ENCODE measurements around the gene MDGA2. TPM values are rescaled to one million over a fixed set of nuclear protein-coding genes. Genes with fewer than 3 reads are reported as not detected.

Gene MDGA2
- total and polyA plus RNA-seq, 2 of the 4 experiments (the other 2 are of a cell fraction), result 0.02 TPM; not detected in 1

DNA sequence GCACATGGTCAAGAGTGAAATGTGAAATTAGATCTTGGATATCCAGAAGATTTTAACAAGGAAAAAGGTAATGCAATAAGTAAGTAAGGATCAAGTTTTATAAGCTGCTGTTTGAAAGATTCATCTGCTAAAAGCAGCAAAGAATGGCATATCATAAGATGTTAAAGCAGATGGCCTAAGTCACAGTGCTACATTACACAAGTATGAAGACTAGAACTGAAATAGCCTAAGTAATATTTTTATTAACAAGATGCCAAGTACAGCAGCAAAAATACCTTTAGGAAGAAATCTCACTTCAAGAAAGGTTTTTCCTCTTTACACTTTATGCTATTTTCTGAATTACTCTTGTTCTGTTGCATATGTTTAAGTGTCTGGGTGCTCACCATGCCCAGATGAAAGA is 414.1 kb downstream of the MDGA2 start:
- Histone ChIP-seq H3K9me1 (ENCODE audit: insufficient read depth, low read length) (no peaks in the 10 kb centered on the region), H2BK20ac (ENCODE audit: low read depth, low read length) (no peak overlapping the region)

More for the DNA sequence above, 414.1 kb downstream of the MDGA2 start:
- Histone ChIP-seq H4K8ac (ENCODE audit: low read depth in 2 of 2, low read length in 2 of 2) (no peak overlapping the region), H2BK15ac (ENCODE audit: low read depth, low read length) (no peak overlapping the region), H3K9me3 (ENCODE audit: control insufficient read depth, insufficient read depth, low read length) (no peaks in the 10 kb centered on the region; the same call in 1 of the 2 replicates), H4K5ac (ENCODE audit: low read depth, low read length) (no peak overlapping the region), H3K18ac (ENCODE audit: low read depth, low read length) (no peak overlapping the region), H3K14ac (replicated peaks; ENCODE audit: low read depth, low read length) (no peak overlapping the region), H3K4ac (ENCODE audit: low read depth, low read length) (no peak overlapping the region), H2BK120ac (ENCODE audit: low read depth, low read length) (no peak overlapping the region), H2AK9ac (replicated peaks; ENCODE audit: low read depth, low read length, poor library complexity) (no peak overlapping the region), H4K91ac (ENCODE audit: insufficient read depth, low read depth, low read length) (no peak overlapping the region), H2AFZ (replicated peaks; ENCODE audit: low read length, poor library complexity) (no peak overlapping the region), H3K4me3 (ENCODE audit: insufficient read depth, low read depth, low read length) (no peak overlapping the region), H3K56ac (ENCODE audit: extremely low read depth, insufficient read depth, low read length) (no peak overlapping the region), H2AK5ac (ENCODE audit: low read depth, low read length) (no peak overlapping the region), H4K20me1 (ENCODE audit: insufficient read depth, low read length) (no peaks in the 10 kb centered on the region), H2BK5ac (ENCODE audit: low read depth, low read length, poor library complexity, severe bottlenecking) (no peak overlapping the region), H3K79me1 (ENCODE audit: low read depth in 1 of 2, low read length in 2 of 2) (no peaks in the 10 kb centered on the region), H3K27me3 (ENCODE audit: control insufficient read depth, insufficient read depth, low read length) (no peaks in the 10 kb centered on the region), H3K9ac (ENCODE audit: low read depth, low read length) (no peak overlapping the region), H3K4me2 (ENCODE audit: low read depth, low read length) (no peak overlapping the region), H3K36me3 (ENCODE audit: control insufficient read depth, insufficient read depth, low read length) (no peaks in the 10 kb centered on the region), H3K27ac (ENCODE audit: insufficient read depth, low read length) (no peak overlapping the region), H3K23ac (ENCODE audit: low read depth, low read length) (no peak overlapping the region), H3K4me1 (ENCODE audit: control insufficient read depth, insufficient read depth, low read length) (no peaks in the 10 kb centered on the region)
- ChIA-PET POLR2A (ENCODE audit: unreplicated experiment) (no interaction called here), CTCF (no interaction called here)
- dilution Hi-C loops (cut with HindIII; ENCODE audit: low sequenced_read_pairs, unreplicated experiment) (no loop called here), in situ Hi-C loops (cut with MboI; ENCODE audit: low sequenced_read_pairs) (no loop called here), intact Hi-C loops (cut with micrococcal nuclease) (no loop called here)
- no peak for ATAC-seq (ENCODE audit: low read depth)
- no peak for DNase-seq
- no TSS peak for BruUV-seq (replicated peaks)
- TF ChIP-seq, protein P1, sequence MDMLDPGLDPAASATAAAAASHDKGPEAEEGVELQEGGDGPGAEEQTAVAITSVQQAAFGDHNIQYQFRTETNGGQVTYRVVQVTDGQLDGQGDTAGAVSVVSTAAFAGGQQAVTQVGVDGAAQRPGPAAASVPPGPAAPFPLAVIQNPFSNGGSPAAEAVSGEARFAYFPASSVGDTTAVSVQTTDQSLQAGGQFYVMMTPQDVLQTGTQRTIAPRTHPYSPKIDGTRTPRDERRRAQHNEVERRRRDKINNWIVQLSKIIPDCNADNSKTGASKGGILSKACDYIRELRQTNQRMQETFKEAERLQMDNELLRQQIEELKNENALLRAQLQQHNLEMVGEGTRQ (IDR thresholded peaks at IDR 0.05; ENCODE audit: low read depth, low read length), result no peak
- TF ChIP-seq, protein P2, sequence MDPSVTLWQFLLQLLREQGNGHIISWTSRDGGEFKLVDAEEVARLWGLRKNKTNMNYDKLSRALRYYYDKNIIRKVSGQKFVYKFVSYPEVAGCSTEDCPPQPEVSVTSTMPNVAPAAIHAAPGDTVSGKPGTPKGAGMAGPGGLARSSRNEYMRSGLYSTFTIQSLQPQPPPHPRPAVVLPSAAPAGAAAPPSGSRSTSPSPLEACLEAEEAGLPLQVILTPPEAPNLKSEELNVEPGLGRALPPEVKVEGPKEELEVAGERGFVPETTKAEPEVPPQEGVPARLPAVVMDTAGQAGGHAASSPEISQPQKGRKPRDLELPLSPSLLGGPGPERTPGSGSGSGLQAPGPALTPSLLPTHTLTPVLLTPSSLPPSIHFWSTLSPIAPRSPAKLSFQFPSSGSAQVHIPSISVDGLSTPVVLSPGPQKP (IDR thresholded peaks at IDR 0.05; ENCODE audit: borderline replicate concordance, low read depth, low read length), result no peak
- TF ChIP-seq RAD21 (IDR thresholded peaks at IDR 0.05; ENCODE audit: low read length), result no peak
- no peak for TF ChIP-seq FOS (IDR thresholded peaks at IDR 0.05; ENCODE audit: low read depth, low read length)
- TF ChIP-seq SMC3 (IDR thresholded peaks at IDR 0.05; ENCODE audit: low read depth, low read length), result no peak

All from IMR-90 (cell line).